ENCODE results near the gene ADGRG7. TPM values are rescaled to one million over a fixed set of nuclear protein-coding genes. Genes with fewer than 3 reads are reported as not detected.

Gene ADGRG7
- total and polyA plus RNA-seq, 2 donors (not counting 1 experiment from before 2014, with no cell fraction given): not detected

GRCh38 chr3:100725935-100726513, 116.6 kb downstream of the ADGRG7 start:
- H3K79me2 ChIP-seq (ENCODE audit: control insufficient read depth, insufficient read depth, low read length): peaks cover 21% of the 10 kb centered on the region
- no peak overlapping the region for H3K4me2 ChIP-seq (ENCODE audit: extremely low read depth, insufficient read depth, low read length)
- H2AFZ ChIP-seq (ENCODE audit: low read length): no peak overlapping the region
- DNase-seq (ENCODE audit: low read depth in 2 of 2): no peak
- no peak overlapping the region for H3K9ac ChIP-seq (ENCODE audit: insufficient read depth, low read length)
- H3K4me1 ChIP-seq (ENCODE audit: control insufficient read depth, extremely low read depth, insufficient read depth, low read length): no peaks in the 10 kb centered on the region
- no peak overlapping the region for H3K4me3 ChIP-seq (replicated peaks in 1 of 4; ENCODE audit: control extremely low read depth in 1 of 4, insufficient read depth in 1 of 4, low read depth in 3 of 4, low read length in 4 of 4)
- no peaks in the 10 kb centered on the region for H3K9me3 ChIP-seq (ENCODE audit: control insufficient read depth, insufficient read depth, low read depth, low read length)
- H3K27ac ChIP-seq (ENCODE audit: insufficient read depth, low read length): no peak overlapping the region
- H3K27me3 ChIP-seq (ENCODE audit: control insufficient read depth, insufficient read depth, low read length): no peaks in the 10 kb centered on the region
- TF ChIP-seq CTCF (conservative IDR thresholded peaks at IDR 0.05 in 1 of 2, IDR thresholded peaks at IDR 0.05 in 1 of 2; ENCODE audit: low read depth in 1 of 2, low read length in 2 of 2) (no peak), EZH2 (IDR thresholded peaks at IDR 0.05; ENCODE audit: low read length, missing control alignments) (no peak)
- H4K20me1 ChIP-seq (ENCODE audit: control insufficient read depth, extremely low read depth, insufficient read depth, low read length): peaks cover 1% of the 10 kb centered on the region
- H3K36me3 ChIP-seq (ENCODE audit: control insufficient read depth, insufficient read depth, low read length): peaks cover 4% of the 10 kb centered on the region

GRCh38 chr3:100726706-100727105, 117.3 kb downstream of the ADGRG7 start:
- Histone ChIP-seq H3K4me1 (ENCODE audit: control insufficient read depth, extremely low read depth, insufficient read depth, low read length) (no peaks in the 10 kb centered on the region), H3K4me3 (replicated peaks in 1 of 4; ENCODE audit: control extremely low read depth in 1 of 4, insufficient read depth in 1 of 4, low read depth in 3 of 4, low read length in 4 of 4) (no peak overlapping the region), H4K20me1 (ENCODE audit: control insufficient read depth, extremely low read depth, insufficient read depth, low read length) (peaks cover 1% of the 10 kb centered on the region), H3K27me3 (ENCODE audit: control insufficient read depth, insufficient read depth, low read length) (no peaks in the 10 kb centered on the region), H3K9ac (ENCODE audit: insufficient read depth, low read length) (no peak overlapping the region), H3K79me2 (ENCODE audit: control insufficient read depth, insufficient read depth, low read length) (peaks cover 21% of the 10 kb centered on the region), H2AFZ (ENCODE audit: low read length) (no peak overlapping the region), H3K9me3 (ENCODE audit: control insufficient read depth, insufficient read depth, low read depth, low read length) (no peaks in the 10 kb centered on the region), H3K4me2 (ENCODE audit: extremely low read depth, insufficient read depth, low read length) (no peak overlapping the region), H3K27ac (ENCODE audit: insufficient read depth, low read length) (no peak overlapping the region), H3K36me3 (ENCODE audit: control insufficient read depth, insufficient read depth, low read length) (peaks cover 4% of the 10 kb centered on the region)
- TF ChIP-seq EZH2 (IDR thresholded peaks at IDR 0.05; ENCODE audit: low read length, missing control alignments): no peak
- no peak for TF ChIP-seq CTCF (conservative IDR thresholded peaks at IDR 0.05 in 1 of 2, IDR thresholded peaks at IDR 0.05 in 1 of 2; ENCODE audit: low read depth in 1 of 2, low read length in 2 of 2)
- no peak for DNase-seq (ENCODE audit: low read depth in 2 of 2)

DNA sequence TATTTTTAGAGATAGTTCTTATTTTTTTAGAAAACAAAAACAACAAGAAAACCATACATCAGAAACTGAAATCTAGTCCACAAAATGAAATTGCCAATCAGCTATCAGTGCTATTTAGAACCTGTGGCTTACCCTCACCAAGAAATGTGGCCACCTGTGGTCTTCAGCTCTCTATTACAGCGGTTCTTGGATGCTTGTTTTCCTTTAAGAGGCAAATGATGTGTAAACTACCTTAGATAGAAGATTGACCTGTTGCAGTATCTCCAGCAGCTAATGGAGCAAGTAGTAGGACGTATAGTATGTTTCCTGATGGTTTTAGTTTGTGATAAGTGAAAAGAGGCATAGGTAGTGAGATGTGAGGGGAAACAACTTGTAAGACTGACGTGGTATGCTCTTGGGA, 121.1 kb downstream of the ADGRG7 start:
- Histone ChIP-seq H3K4me2 (ENCODE audit: extremely low read depth, insufficient read depth, low read length) (no peak overlapping the region), H2AFZ (ENCODE audit: low read length) (no peak overlapping the region), H3K4me1 (ENCODE audit: control insufficient read depth, extremely low read depth, insufficient read depth, low read length) (no peaks in the 10 kb centered on the region), H3K9me3 (ENCODE audit: control insufficient read depth, insufficient read depth, low read depth, low read length) (no peaks in the 10 kb centered on the region), H4K20me1 (ENCODE audit: control insufficient read depth, extremely low read depth, insufficient read depth, low read length) (no peaks in the 10 kb centered on the region), H3K36me3 (ENCODE audit: control insufficient read depth, insufficient read depth, low read length) (peaks cover 2% of the 10 kb centered on the region), H3K27me3 (ENCODE audit: control insufficient read depth, insufficient read depth, low read length) (no peaks in the 10 kb centered on the region), H3K79me2 (ENCODE audit: control insufficient read depth, insufficient read depth, low read length) (peaks cover 28% of the 10 kb centered on the region), H3K9ac (ENCODE audit: insufficient read depth, low read length) (no peak overlapping the region), H3K4me3 (replicated peaks in 1 of 4; ENCODE audit: control extremely low read depth in 1 of 4, insufficient read depth in 1 of 4, low read depth in 3 of 4, low read length in 4 of 4) (no peak overlapping the region), H3K27ac (ENCODE audit: insufficient read depth, low read length) (no peak overlapping the region)
- no peak for DNase-seq (ENCODE audit: low read depth in 2 of 2)
- TF ChIP-seq EZH2 (IDR thresholded peaks at IDR 0.05; ENCODE audit: low read length, missing control alignments) (no peak), CTCF (conservative IDR thresholded peaks at IDR 0.05 in 1 of 2, IDR thresholded peaks at IDR 0.05 in 1 of 2; ENCODE audit: low read depth in 1 of 2, low read length in 2 of 2) (no peak)

All from fibroblast of lung (primary cell).